HTR-8/SVneo (cell line): ENCODE results near the gene KIF23.
A peak's percentile ranks its signal among the peaks of the same experiment; 100 is the strongest.

Experiments used
- DNase-seq: peaks from one replicate; pipeline ENCODE4 v3.0.0; 2011; ENCODE audit warnings: low spot score, mixed read lengths; ENCODE audit not compliant: insufficient read length
- FAIRE-seq: peaks from 2 replicates; lab custom pipeline; 2011; peaks lifted over from hg19 to GRCh38; lab: Jason Lieb, UNC

Gene KIF23

DNA sequence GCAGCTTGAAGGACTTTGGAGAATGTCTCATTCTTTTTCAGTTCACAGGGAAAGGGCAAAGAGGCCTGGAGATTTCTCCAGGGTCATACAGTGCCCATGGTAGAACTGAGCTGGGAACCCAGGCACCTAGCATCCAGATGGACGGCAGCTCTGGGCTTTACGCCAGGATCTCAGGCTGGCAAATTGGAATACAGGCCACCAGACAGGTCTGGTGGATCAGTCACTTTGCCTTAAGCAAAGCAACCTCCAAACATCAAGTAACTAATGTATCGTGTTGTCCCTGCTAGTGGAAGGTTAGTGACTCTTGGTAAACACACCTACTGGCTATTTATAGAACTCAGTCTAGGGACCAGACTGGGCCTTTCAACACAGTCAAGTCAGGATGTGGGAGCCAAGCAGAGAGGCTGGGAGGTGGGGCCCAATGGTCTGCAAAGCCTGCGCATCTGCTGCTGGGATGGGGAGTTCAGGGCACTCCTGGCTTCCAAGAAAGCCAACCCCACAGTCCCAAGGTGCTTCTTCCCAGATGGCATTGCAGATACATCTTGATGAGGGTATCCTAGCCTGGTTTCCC lies 68.6 kb downstream of the KIF23 start:
- peak; percentile 20 for FAIRE-seq
- no peak for DNase-seq

DNA sequence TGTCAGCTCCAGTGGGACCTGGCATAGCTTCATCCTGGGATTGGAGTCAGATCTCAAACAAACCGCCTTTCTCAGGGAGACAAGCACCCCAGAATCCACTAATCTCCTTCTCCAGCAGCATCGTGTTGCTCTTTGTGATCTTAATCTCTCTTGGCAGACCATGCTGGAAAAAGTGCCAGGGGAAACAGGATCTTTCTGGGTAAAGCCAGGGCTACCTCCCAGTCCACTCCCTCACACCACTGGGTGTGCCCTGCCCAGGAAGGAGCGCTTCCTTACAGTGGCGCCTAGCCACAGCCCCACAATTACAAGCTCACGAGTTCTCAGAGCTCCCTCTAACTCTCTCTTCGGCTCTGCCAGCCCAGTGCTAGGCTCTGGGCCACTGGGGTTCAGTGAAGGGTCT lies 70.7 kb downstream of the KIF23 start:
- FAIRE-seq (no peak), DNase-seq (no peak)

DNA sequence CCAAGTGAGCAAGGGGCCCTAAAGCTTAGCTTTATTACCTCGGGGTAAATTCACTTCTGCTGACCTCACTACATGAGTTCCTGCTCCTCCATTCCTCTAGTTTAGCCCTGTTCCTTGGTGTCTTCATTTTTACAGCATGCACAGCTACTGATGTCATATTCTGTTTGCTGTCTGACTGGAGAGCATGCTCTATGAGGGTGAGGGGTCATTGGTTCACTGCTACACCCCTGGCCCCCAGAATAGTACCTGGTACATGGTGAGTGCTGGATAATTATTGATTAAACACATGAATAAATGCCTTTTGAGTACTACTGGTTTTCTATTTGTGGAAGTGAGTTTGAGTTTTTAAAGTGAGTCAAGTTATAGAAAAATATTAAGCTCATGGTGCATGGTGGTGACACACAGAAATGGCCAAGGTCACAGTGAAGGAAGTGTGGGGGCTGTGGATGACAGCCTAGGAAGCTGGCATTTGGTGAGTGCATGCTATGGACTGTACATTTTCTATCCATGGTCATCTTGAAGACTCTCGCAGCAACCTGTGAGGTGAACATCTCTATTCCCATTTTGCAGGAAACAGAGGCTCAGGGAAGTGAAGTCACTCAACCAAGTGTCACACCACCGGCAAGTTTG lies 72.4 kb downstream of the KIF23 start:
- DNase-seq (no peak), FAIRE-seq (peak; percentile 9)

DNA sequence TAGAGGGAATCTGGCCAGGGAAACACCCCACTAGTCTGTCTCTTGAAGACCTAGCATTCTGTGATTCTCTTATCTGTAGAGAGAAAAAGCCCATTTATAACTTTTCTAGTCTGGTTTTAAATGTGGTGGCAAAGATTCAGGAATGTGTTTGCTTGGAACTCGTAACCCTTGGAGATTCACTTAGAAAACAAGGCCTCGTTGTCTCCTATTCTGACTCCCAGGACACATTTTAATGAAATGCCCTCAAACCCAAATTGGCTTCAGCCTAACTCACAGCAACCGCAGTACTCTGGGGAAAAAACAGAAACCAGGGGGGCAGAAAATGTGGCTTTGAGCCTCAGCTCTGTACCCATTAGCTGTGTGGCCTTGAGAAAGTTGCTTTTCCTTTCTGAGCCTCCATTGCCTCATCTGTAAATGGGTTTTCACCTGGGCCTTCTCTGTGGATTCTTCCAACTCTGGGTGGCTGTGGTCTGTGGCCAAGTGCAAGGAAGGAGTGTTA lies 75.0 kb downstream of the KIF23 start:
- no peak for FAIRE-seq
- DNase-seq = no peak

DNA sequence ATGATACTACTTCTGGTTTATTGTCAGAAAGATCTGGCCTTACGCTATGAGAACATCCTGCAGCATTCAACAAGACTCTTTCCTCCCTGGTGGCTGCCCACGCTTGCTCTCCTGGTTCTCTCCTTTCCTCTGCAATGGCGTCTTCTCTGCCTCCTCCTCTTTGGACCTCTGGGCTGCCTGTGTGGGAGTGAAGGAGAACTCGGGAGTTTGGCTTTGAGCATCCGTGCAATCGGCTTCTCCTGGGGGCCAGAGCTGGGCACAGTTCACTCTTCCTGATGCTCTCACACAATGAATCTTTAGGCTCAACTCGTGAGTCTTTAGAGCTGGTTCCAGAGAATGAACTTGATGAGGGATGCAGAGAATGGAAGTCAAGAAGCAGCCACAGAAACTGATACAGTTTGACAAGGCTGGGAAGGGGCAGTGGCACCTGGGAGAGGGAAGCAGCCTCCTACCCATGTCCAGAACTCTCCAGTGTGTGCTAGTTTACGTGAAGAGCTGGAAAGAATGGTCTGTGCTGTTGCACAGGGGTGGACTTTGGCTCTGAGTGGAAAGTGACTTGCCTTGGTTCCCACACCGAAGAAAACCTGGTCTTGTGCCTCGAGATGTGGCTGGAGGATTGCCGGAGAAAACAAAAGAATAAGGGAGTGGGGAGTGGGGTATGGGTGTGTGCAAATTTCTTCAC lies 76.3 kb downstream of the KIF23 start:
- no peak for FAIRE-seq
- no peak for DNase-seq

DNA sequence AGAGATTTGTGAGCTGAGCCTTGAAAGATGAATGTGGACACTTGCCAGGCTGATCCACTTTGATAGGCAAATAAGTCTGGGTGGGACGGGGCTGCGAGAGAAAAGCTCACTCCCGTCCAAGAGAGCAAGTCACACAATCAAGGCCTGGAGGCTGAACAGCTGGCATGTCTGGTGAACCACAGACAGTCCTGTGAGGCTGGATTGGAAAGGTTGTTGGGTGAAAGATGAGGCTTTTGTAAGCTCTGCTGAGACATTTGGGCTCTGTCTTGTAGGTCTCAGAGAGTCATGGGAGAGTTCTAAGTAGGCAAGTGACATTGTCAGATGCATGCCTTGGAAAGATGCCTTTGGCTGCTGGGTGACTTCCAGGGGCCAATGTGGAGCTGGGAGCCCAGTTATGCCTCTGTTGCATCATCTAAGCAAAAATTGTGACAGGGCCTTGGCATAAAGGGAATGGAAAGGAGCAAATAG lies 76.9 kb downstream of the KIF23 start:
- DNase-seq (no peak), FAIRE-seq (no peak)

DNA sequence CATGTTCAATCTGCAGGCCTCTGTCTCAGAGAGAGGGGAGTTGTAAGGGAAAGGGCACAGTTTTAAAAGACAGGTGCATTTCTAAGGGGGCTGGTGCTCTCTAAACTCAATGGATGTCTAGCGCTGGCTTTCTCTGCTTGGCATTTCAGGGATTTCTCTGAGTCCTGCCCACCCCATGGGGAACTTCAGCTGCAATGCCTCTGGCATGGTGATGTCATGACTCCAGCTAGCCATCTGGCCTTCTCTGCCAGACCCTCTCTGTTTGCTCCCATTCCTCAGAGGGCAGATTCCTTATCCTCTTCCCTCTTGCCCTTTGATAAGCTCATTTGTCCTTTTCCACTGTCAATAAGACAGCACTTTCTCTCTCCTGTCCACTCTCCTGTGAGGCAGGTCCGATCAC lies 79.3 kb downstream of the KIF23 start:
- FAIRE-seq = no peak
- DNase-seq = no peak

DNA sequence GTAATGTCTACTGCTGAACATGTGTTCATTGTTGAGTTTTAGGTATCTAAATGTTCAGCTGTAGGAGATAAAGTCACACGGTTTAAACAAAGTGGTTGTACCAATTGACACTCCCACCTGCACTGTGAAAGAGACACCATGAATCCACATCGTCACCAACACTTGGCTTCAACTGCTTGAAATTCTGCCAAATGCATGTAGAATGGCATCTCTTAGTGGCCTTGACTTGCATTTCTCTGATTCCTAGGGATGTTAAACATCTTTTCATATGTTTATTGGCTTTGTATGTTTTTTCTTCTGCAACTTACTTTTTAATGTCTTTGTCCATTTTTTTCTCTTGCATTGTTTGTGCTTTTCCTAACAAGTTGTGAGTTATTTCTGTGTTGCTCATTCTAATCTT lies 81.9 kb downstream of the KIF23 start:
- DNase-seq = no peak
- no peak for FAIRE-seq

DNA sequence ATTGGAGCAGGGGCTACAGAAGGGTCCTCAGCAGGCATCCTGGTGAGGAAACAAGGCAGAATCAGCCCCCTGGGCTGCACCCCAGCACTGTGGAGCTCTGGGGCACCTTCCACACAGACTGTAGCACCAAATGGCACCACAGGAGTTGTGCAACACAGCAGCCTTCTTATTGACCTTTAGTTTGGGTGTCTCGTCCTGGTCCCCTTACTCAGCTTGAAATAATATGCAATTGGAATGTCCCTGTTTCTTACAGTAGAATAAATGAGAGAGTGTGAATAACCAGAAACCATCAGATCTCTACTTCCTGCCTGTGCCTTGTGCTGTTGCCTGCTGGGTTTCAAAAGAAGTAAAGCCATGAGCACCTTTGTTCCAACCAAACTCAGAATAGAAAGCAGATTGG lies 82.9 kb downstream of the KIF23 start:
- FAIRE-seq (no peak), DNase-seq (no peak)

DNA sequence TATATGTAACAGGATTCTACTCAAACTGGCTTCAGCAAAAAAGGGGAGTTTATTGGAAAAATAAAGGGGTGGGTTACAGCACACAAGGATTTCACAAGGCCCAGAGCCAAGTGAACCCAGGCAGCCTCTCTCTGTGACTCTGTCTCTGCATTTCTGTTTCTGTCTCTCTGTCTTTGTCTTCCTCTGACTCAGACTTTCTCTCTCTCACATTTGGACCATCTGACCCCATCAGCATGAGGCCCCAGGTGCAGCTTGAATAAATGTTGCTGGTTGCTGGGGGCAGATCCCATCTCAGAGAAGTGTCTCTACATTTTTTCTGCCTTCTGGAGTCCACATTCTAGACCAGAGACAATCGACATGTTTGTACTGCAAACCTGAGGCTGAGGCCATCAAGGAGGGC lies 83.5 kb downstream of the KIF23 start:
- FAIRE-seq (no peak), DNase-seq (no peak)
